ENCODE data around the gene C10orf88. TPM values are rescaled to one million over a fixed set of nuclear protein-coding genes. Genes with fewer than 3 reads are reported as not detected.
A peak's percentile ranks its signal among the peaks of the same experiment; 100 is the strongest.

Gene C10orf88, protein sequence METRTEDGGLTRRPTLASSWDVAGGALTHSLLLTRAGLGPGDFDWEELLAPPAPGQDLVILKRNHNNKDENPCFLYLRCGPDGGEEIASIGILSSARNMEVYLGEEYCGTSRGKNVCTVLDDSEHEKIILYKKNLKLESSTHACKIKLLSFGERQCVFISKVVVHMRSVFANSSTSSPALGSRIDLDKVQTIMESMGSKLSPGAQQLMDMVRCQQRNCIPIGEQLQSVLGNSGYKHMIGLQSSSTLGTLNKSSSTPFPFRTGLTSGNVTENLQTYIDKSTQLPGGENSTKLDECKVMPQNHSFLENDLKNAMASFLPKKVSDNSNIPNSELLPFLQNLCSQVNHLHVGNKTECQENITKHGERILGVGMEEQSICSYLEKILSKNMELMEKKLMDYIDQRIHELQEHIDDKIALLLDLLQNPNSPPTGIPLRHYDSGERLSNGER
- total RNA-seq = 10 to 100 TPM in 1 of 2 donors, 1 to 10 TPM in 1; 3.0 to 51.0 TPM

DNA sequence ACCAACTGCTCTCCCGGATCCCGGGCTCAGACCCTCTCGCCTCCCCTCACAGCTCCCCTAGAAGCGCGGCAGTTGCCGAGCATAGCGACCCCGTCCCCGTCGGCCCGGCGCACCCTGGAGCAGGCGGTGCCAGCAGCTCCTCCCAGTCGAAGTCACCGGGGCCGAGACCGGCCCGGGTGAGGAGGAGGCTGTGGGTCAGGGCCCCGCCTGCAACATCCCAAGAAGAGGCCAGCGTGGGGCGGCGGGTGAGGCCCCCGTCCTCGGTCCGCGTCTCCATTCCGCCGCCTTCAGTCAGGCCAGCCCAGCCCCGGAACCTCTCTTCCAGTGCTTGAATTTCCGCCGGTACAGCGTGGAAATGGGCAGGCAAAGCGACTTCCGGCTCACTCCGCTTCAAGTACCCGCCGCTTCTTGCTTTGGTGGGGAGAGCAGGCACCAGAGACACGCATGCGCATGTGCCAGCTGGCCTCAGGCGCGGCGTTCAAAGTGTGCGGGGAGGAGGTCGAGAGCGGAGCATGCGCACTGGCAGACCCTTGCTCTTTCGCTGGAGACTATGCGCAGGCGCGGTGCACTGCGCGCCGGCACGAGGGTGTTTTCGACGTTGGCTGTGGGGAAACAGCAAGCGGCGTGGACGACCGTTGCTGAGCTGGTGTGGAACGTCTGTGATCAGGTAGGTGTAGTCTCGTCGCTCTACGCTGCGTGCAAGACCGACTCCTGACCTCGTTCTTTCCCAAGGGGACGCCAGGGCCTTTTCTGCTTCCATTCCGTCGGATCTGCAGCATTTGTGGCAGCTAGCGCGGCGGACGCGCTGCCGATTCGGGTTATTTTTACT lies at the start of gene C10orf88:
TSS of gene C10orf88 (minus strand) at position 326 of the 829 bp plus-strand sequence. CDS start at position 277, 49 bp downstream.
- Histone ChIP-seq H3K27me3 (replicated peaks; ENCODE audit: insufficient read depth) (no peaks in the 10 kb centered on the region), H3K27ac (peak within 1 kb of the TSS; percentile 46 to 49), H3K36me3 (no peaks in the 10 kb centered on the region), H3K9me3 (no peaks in the 10 kb centered on the region), H3K4me3 (peak within 1 kb of the TSS; percentile 87), H3K4me1 (ENCODE audit: control insufficient read depth in 1 of 2, low read depth in 2 of 2) (peaks cover 22 to 23% of the 10 kb centered on the region in 2 donors)
- ATAC-seq (ENCODE audit: insufficient number of reproducible peaks, low FRiP score, low read depth) = peak; percentile 96
- peak; percentile 93 for DNase-seq (ENCODE audit: low spot score)
- TF ChIP-seq, protein P1, sequence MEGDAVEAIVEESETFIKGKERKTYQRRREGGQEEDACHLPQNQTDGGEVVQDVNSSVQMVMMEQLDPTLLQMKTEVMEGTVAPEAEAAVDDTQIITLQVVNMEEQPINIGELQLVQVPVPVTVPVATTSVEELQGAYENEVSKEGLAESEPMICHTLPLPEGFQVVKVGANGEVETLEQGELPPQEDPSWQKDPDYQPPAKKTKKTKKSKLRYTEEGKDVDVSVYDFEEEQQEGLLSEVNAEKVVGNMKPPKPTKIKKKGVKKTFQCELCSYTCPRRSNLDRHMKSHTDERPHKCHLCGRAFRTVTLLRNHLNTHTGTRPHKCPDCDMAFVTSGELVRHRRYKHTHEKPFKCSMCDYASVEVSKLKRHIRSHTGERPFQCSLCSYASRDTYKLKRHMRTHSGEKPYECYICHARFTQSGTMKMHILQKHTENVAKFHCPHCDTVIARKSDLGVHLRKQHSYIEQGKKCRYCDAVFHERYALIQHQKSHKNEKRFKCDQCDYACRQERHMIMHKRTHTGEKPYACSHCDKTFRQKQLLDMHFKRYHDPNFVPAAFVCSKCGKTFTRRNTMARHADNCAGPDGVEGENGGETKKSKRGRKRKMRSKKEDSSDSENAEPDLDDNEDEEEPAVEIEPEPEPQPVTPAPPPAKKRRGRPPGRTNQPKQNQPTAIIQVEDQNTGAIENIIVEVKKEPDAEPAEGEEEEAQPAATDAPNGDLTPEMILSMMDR (IDR thresholded peaks at IDR 0.05) = no peak

DNA sequence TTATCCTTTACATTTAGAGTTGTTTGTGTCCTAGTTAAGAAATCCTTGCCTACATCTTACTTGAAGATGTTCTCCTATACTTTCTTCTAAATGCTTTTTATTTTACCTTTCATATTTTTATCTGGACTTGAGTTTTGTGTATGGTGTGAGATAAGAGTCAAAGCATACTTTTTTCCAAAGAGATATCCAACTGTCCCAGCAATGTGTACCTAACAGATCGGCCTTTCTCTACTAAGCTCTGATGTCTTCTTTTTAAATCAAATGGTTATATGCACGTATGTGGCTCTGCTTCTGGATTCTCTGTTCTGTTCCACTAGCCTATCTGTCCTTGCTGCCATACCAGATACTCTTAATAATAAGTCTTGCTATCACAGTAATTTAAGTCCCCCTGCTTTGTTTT lies 47.3 kb upstream of the C10orf88 start:
- Histone ChIP-seq H3K4me1 (ENCODE audit: control insufficient read depth in 1 of 2, low read depth in 2 of 2) (peaks cover 8% of the 10 kb centered on the region in 2 donors), H3K27me3 (replicated peaks; ENCODE audit: insufficient read depth) (no peaks in the 10 kb centered on the region), H3K4me3 (no peak overlapping the region), H3K27ac (no peak overlapping the region), H3K9me3 (no peaks in the 10 kb centered on the region), H3K36me3 (peaks cover 7% of the 10 kb centered on the region)
- ATAC-seq (ENCODE audit: insufficient number of reproducible peaks, low FRiP score, low read depth) (no peak), DNase-seq (ENCODE audit: low spot score) (no peak)
- TF ChIP-seq, protein P1 (IDR thresholded peaks at IDR 0.05) = no peak

DNA sequence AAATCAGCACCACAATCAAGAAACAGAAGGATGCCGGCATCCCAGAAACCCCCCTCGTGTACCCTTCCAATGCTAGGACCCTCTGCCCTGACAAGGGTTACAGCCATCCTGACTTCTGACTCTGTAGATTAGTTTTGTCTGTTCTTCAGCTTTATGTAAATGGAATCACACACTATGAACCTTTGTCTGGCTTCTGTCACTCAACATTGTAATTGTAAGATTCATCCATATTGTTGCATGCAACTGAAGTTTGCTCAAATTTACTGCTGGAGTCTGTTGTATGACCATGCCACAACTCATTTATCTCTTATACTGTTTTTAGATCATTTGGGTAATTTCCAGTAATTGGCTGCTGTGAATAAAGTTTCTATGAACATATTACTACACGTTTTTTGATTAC lies 46.1 kb upstream of the C10orf88 start:
- Histone ChIP-seq H3K27ac (no peak overlapping the region), H3K9me3 (no peaks in the 10 kb centered on the region), H3K36me3 (peaks cover 7% of the 10 kb centered on the region), H3K4me3 (no peak overlapping the region), H3K27me3 (replicated peaks; ENCODE audit: insufficient read depth) (no peaks in the 10 kb centered on the region), H3K4me1 (ENCODE audit: control insufficient read depth in 1 of 2, low read depth in 2 of 2) (peaks cover 0 to 6% of the 10 kb centered on the region in 2 donors)
- no peak for DNase-seq (ENCODE audit: low spot score)
- ATAC-seq (ENCODE audit: insufficient number of reproducible peaks, low FRiP score, low read depth) = no peak
- TF ChIP-seq, protein P1 (IDR thresholded peaks at IDR 0.05) = no peak

DNA sequence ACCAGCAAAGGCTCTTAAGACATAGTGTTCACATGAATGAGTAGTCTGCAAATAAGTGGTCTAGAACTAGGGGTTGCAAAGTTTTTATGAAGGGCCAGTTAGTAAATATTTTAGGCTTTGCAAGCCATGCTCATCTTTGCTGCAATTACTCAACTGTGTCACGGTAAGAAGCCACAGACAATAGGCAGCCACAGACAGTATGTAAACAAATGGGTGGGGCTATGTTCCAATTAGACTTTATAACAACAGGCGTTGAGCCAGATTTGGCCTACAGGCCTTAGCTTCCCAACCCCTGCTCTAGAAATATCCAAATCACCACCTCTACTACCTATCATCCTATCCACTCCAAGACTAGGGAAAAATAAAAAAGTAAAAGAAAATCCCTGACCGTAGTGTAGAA lies 45.3 kb upstream of the C10orf88 start:
- ATAC-seq (ENCODE audit: insufficient number of reproducible peaks, low FRiP score, low read depth) (no peak), DNase-seq (ENCODE audit: low spot score) (no peak)
- Histone ChIP-seq H3K4me3 (no peak overlapping the region), H3K36me3 (peaks cover 12% of the 10 kb centered on the region), H3K9me3 (no peaks in the 10 kb centered on the region), H3K27me3 (replicated peaks; ENCODE audit: insufficient read depth) (no peaks in the 10 kb centered on the region), H3K27ac (no peak overlapping the region), H3K4me1 (ENCODE audit: control insufficient read depth in 1 of 2, low read depth in 2 of 2) (peaks cover 0 to 5% of the 10 kb centered on the region in 2 donors)
- TF ChIP-seq, protein P1 (IDR thresholded peaks at IDR 0.05) = no peak

DNA sequence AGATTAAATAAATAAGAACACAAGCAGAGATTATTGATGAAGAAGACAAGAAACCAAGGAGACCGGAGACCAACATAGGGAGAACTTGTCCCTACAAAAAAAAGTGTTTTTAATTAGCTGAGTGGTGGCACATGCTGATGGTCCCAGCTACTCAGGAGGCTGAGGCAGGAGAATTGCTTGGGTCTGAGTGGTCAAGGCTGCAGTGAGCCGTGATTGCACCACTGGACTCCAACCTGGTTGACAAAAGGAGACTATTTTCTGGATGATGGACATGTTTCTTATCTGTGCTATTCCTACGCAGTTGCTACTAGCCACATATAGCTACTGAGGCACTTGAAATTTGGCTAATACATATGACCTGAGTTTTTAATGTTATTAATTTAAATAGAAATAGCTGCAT lies 44.9 kb upstream of the C10orf88 start:
- TF ChIP-seq, protein P1 (IDR thresholded peaks at IDR 0.05) = no peak
- ATAC-seq (ENCODE audit: insufficient number of reproducible peaks, low FRiP score, low read depth) = no peak
- Histone ChIP-seq H3K9me3 (no peaks in the 10 kb centered on the region), H3K27ac (no peak overlapping the region), H3K4me3 (no peak overlapping the region), H3K4me1 (ENCODE audit: control insufficient read depth in 1 of 2, low read depth in 2 of 2) (peaks cover 0 to 2% of the 10 kb centered on the region in 2 donors), H3K36me3 (peaks cover 15% of the 10 kb centered on the region), H3K27me3 (replicated peaks; ENCODE audit: insufficient read depth) (no peaks in the 10 kb centered on the region)
- no peak for DNase-seq (ENCODE audit: low spot score)

All from thoracic aorta (tissue), 2 donors.